Measurements from ENCODE around the gene PLLP. TPM values are rescaled to one million over a fixed set of nuclear protein-coding genes. Genes with fewer than 3 reads are reported as not detected.

The PLLP gene
- total and polyA plus RNA-seq, 9 of the 15 experiments (the other 6 are each of a cell fraction or from before 2014, with no cell fraction given), result 0.09 to 0.96 (median 0.27) TPM

DNA sequence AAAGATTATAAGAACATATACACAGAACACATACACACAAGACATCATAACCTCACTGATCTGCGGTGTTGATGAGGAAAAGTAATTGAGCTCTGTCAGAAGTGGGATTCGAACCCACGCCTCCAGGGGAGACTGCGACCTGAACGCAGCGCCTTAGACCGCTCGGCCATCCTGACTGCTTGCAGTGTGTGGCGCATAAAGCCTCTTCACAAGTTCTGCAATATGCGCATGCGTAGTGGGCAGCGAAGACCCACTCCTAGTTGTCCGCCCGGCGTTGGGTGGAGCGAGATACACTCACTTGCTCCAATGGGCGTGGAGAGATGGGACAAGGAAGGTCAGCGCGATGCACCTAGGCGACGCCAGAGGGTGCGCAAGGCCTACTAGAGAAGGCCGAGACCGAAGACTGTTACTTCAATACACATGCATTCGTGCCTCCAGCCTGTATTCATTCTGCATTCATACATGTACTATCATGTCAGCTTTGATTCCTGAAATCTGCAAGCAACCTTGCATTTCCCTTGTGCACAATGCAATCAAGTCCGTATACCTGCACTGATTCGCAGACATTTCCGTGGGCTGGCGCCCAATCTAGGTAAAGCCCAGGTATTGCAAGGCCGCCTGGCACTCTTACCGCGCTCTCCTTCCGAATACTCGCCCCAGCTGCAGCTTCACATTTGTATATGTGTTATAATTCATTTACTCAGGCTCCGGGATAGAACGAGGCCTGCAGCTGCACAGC lies 16.1 kb upstream of the PLLP start:
- Histone ChIP-seq H3K4me1 (replicated peaks in 1 of 2; ENCODE audit: control insufficient read depth in 2 of 2, insufficient read depth in 2 of 2, low read length in 2 of 2) (peaks cover 15 to 19% of the 10 kb centered on the region in 2 experiments; a peak in 4 of 5 replicates), H3K27ac (ENCODE audit: extremely low read depth, low read depth, low read length) (peak overlapping the region; percentile 75), H3K27me3 (ENCODE audit: control insufficient read depth in 2 of 2, insufficient read depth in 2 of 2, low read length in 2 of 2) (peaks cover 0 to 5% of the 10 kb centered on the region in 2 experiments; a peak in 2 of 5 replicates), H3K9ac (ENCODE audit: insufficient read depth in 1 of 2, low read depth in 2 of 2, low read length in 2 of 2) (peak overlapping the region; percentile 0 to 61; a peak in 3 of 4 replicates), H3K79me2 (ENCODE audit: control insufficient read depth, insufficient read depth, low read length) (no peaks in the 10 kb centered on the region), H3K4me2 (ENCODE audit: insufficient read depth, low read length) (peak overlapping the region; percentile 82), H3K9me3 (replicated peaks; ENCODE audit: control insufficient read depth, insufficient read depth, low read depth, low read length) (no peaks in the 10 kb centered on the region), H3K9me1 (ENCODE audit: control insufficient read depth, insufficient read depth, low read length) (no peaks in the 10 kb centered on the region), H3K36me3 (ENCODE audit: control insufficient read depth, insufficient read depth, low read length) (no peaks in the 10 kb centered on the region), H3K4me3 (peak overlapping the region; percentile 45), H2AFZ (ENCODE audit: low read depth, low read length) (peak overlapping the region; percentile 82), H4K20me1 (replicated peaks; ENCODE audit: control insufficient read depth, insufficient read depth, low read length) (peaks cover 7% of the 10 kb centered on the region; the same call in 1 of the 2 replicates)
- DNase-seq (ENCODE audit: extremely low read depth in 1 of 4, low spot score in 3 of 4) (peak; percentile 96 to 98 (median 97)), FAIRE-seq (peak; percentile 99), ATAC-seq (peak; percentile 92)
- 17% methylated on average over 36 of the region's 36 CpGs for WGBS (ENCODE audit: insufficient coverage, low coverage, missing lambda C conversion rate)
- CTCF ChIA-PET (ENCODE audit: low intra/inter-chr PET ratio), result interaction anchor here (0.5 to 6.2 kb wide), 7 partner anchors 8 to 437 kb away, joined by 3 to 109 read pairs (median 4); no protein-coding TSS in a partner anchor
- intact Hi-C loops (cut with micrococcal nuclease), result loop anchor here (1.0 to 5.0 kb wide), 6 partner anchors 55 to 347 kb away; partner anchors contain the start of gene ARL2BP
- POLR2A ChIA-PET, result interaction anchor here (1.0 to 1.3 kb wide), 2 partner anchors 10 to 55 kb away, joined by 3 to 4 read pairs; partner anchors contain the start of gene ARL2BP
- in situ Hi-C loops (cut with MboI), result loop anchor here (5.0 kb wide), 2 partner anchors 117 to 217 kb away; no protein-coding TSS in a partner anchor
- BruUV-seq (replicated peaks), result no TSS peak
- TF ChIP-seq, protein P1, sequence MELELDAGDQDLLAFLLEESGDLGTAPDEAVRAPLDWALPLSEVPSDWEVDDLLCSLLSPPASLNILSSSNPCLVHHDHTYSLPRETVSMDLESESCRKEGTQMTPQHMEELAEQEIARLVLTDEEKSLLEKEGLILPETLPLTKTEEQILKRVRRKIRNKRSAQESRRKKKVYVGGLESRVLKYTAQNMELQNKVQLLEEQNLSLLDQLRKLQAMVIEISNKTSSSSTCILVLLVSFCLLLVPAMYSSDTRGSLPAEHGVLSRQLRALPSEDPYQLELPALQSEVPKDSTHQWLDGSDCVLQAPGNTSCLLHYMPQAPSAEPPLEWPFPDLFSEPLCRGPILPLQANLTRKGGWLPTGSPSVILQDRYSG (tag; conservative IDR thresholded peaks at IDR 0.05; ENCODE audit: low read depth), result no peak
- no peak for TF ChIP-seq ZFX (CRISPR knock-in tag; IDR thresholded peaks at IDR 0.05)
- no peak for TF ChIP-seq CBX8 (IDR thresholded peaks at IDR 0.05; ENCODE audit: borderline replicate concordance, extremely low read depth, low read depth, low read length, poor library complexity, severe bottlenecking)
- TF ChIP-seq CREB1 (IDR thresholded peaks at IDR 0.05), result peak; percentile 37; the same call in 1 of the 2 replicates
- peak; percentile 78 for TF ChIP-seq CREB1 (CRISPR knock-in tag; IDR thresholded peaks at IDR 0.05)
- no peak for TF ChIP-seq DMBX1 (CRISPR knock-in tag; IDR thresholded peaks at IDR 0.05; ENCODE audit: borderline replicate concordance)
- peak; percentile 93 for TF ChIP-seq ZNF24 (IDR thresholded peaks at IDR 0.05)
- no peak for TF ChIP-seq GABPB2 (CRISPR knock-in tag; conservative IDR thresholded peaks at IDR 0.05)
- no peak for TF ChIP-seq FOXM1 (IDR thresholded peaks at IDR 0.05; ENCODE audit: low read depth)
- TF ChIP-seq FOXM1 (CRISPR knock-in tag; IDR thresholded peaks at IDR 0.05; ENCODE audit: low read depth), result no peak
- TF ChIP-seq, protein P2, sequence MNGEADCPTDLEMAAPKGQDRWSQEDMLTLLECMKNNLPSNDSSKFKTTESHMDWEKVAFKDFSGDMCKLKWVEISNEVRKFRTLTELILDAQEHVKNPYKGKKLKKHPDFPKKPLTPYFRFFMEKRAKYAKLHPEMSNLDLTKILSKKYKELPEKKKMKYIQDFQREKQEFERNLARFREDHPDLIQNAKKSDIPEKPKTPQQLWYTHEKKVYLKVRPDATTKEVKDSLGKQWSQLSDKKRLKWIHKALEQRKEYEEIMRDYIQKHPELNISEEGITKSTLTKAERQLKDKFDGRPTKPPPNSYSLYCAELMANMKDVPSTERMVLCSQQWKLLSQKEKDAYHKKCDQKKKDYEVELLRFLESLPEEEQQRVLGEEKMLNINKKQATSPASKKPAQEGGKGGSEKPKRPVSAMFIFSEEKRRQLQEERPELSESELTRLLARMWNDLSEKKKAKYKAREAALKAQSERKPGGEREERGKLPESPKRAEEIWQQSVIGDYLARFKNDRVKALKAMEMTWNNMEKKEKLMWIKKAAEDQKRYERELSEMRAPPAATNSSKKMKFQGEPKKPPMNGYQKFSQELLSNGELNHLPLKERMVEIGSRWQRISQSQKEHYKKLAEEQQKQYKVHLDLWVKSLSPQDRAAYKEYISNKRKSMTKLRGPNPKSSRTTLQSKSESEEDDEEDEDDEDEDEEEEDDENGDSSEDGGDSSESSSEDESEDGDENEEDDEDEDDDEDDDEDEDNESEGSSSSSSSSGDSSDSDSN (IDR thresholded peaks at IDR 0.05; ENCODE audit: borderline replicate concordance in 1 of 2, low read depth in 2 of 2, low read length in 2 of 2), result no peak
- no peak for TF ChIP-seq NFYB (IDR thresholded peaks at IDR 0.05; ENCODE audit: extremely low read depth, insufficient read length)
- TF ChIP-seq RBM22 (IDR thresholded peaks at IDR 0.05; ENCODE audit: low read depth, low read length, poor library complexity, severe bottlenecking), result peak; percentile 92
- no peak for TF ChIP-seq CCNT2 (IDR thresholded peaks at IDR 0.05; ENCODE audit: borderline replicate concordance, extremely low read depth, insufficient read length, low read depth, low read length)
- peak in 1 of 2 experiments; percentile 75; a peak in 2 of 4 replicates for TF ChIP-seq CSDE1 (IDR thresholded peaks at IDR 0.05)

Measured in K562 (cell line).